Astrocyte (in vitro differentiated cells and primary cell): Measurements from ENCODE around the gene HPS3. TPM values are rescaled to one million over a fixed set of nuclear protein-coding genes. Genes with fewer than 3 reads are reported as not detected.

Source experiments
- DNase-seq: peaks from one replicate; pipeline ENCODE4 v3.0.0-alpha.2; 2010; ENCODE audit warnings: low read depth
- FAIRE-seq: peaks from 2 replicates; lab custom pipeline; 2011; peaks lifted over from hg19 to GRCh38; lab: Jason Lieb, UNC
- H2AFZ ChIP-seq: 2 replicates; pipeline ENCODE4 v1.6.0; 2012; ENCODE audit warnings: low read depth, low read length, inconsistent platforms
- H3K27ac ChIP-seq: 2 replicates; pipeline ENCODE4 v1.5.1; 2011; ENCODE audit warnings: low read depth, low read length, inconsistent platforms
- H3K27me3 ChIP-seq: 2 replicates; pipeline ENCODE4 v1.6.0; 2011; ENCODE audit warnings: low read length, inconsistent platforms; ENCODE audit not compliant: insufficient read depth
- H3K36me3 ChIP-seq: 2 replicates; pipeline ENCODE4 v1.5.1; 2011; ENCODE audit warnings: low read length, inconsistent platforms; ENCODE audit not compliant: insufficient read depth
- H3K4me1 ChIP-seq: 2 replicates; pipeline ENCODE4 v1.5.1; 2011; ENCODE audit warnings: low read length, inconsistent platforms; ENCODE audit not compliant: insufficient read depth
- H3K4me2 ChIP-seq: 2 replicates; pipeline ENCODE4 v1.6.0; 2012; ENCODE audit warnings: low read length, inconsistent platforms
- H3K4me3 ChIP-seq: 2 replicates; pipeline ENCODE4 v1.5.1; 2011; ENCODE audit warnings: low read depth, mild to moderate bottlenecking, low read length, inconsistent platforms; ENCODE audit not compliant: insufficient read depth
- H3K79me2 ChIP-seq: 2 replicates; pipeline ENCODE4 v1.6.0; 2012; ENCODE audit warnings: mild to moderate bottlenecking, low read length, inconsistent platforms; ENCODE audit not compliant: insufficient read depth
- H3K9ac ChIP-seq: 2 replicates; pipeline ENCODE4 v1.6.0; 2012; ENCODE audit warnings: mild to moderate bottlenecking, low read length, inconsistent platforms
- H3K9me3 ChIP-seq: 2 replicates; pipeline ENCODE4 v1.5.1; 2012; ENCODE audit warnings: low read depth, mild to moderate bottlenecking, low read length, inconsistent platforms; ENCODE audit not compliant: insufficient read depth
- H4K20me1 ChIP-seq: 2 replicates; pipeline ENCODE4 v1.6.0; 2012; ENCODE audit warnings: low read length, inconsistent platforms; ENCODE audit not compliant: insufficient read depth
- H3K27ac Mint-ChIP-seq: one replicate; pipeline ENCODE4 v1.8.0; 2021; ENCODE audit warnings: mild to moderate bottlenecking, mixed read lengths; ENCODE audit not compliant: unreplicated experiment
- H3K27me3 Mint-ChIP-seq: one replicate; pipeline ENCODE4 v1.8.0; 2021; ENCODE audit warnings: low read depth, mixed read lengths; ENCODE audit not compliant: unreplicated experiment
- H3K36me3 Mint-ChIP-seq: one replicate; pipeline ENCODE4 v1.8.0; 2021; ENCODE audit warnings: low read depth, mixed read lengths; ENCODE audit not compliant: unreplicated experiment
- H3K4me1 Mint-ChIP-seq: one replicate; pipeline ENCODE4 v1.8.0; 2021; ENCODE audit warnings: low read depth, mixed read lengths; ENCODE audit not compliant: unreplicated experiment
- H3K4me3 Mint-ChIP-seq: one replicate; pipeline ENCODE4 v1.8.0; 2021; ENCODE audit warnings: mild to moderate bottlenecking, moderate library complexity, mixed read lengths; ENCODE audit not compliant: unreplicated experiment
- H3K9me3 Mint-ChIP-seq: one replicate; pipeline ENCODE4 v1.8.0; 2021; ENCODE audit warnings: mild to moderate bottlenecking, mixed read lengths; ENCODE audit not compliant: unreplicated experiment
- CTCF ChIP-seq: IDR thresholded peaks from 2 replicates; pipeline ENCODE4 v1.5.1; 2011; ENCODE audit warnings: low read depth, mild to moderate bottlenecking, inconsistent platforms, low read length, moderate library complexity; ENCODE audit not compliant: insufficient read depth
- EZH2 ChIP-seq: IDR thresholded peaks from 2 replicates; pipeline ENCODE4 v1.6.1; 2012; ENCODE audit warnings: mild to moderate bottlenecking, low read length, inconsistent platforms; ENCODE audit not compliant: insufficient read depth
- total RNA-seq: library from RNA; stranded (reverse); gene quantifications from 2 replicates; pipeline ENCODE4 v1.2.1, GENCODE V29; 2021

Gene HPS3
- total RNA-seq, 1 donor from 2014 or later, result 10.9 TPM

DNA sequence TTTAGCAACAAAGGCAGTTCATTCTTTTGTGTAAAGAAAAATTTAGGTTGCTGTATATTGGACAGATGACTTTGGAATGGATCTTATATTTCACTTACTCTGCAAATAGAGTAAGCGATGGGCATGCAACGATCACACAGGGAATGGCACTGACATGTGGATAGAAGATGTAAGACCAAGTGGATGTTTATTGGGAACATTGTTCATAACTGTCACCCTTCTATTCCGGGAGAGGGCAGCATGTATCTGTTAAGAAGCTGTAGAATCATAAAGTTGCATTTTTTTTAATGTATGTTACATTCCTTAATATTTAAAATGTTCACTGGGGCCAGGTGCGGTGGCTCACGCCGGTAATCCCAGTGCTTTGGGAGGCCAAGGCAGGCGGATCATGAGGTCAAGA is 41.2 kb downstream of the HPS3 start:
- H3K27ac Mint-ChIP-seq, result no peak overlapping the region
- Histone ChIP-seq H3K9ac (no peak overlapping the region), H3K4me2 (no peak overlapping the region), H2AFZ (no peak overlapping the region), H3K4me1 (no peaks in the 10 kb centered on the region), H3K36me3 (peaks cover 13% of the 10 kb centered on the region), H4K20me1 (no peaks in the 10 kb centered on the region), H3K79me2 (no peaks in the 10 kb centered on the region), H3K4me3 (no peak overlapping the region), H3K27ac (no peak overlapping the region), H3K27me3 (no peaks in the 10 kb centered on the region), H3K9me3 (no peaks in the 10 kb centered on the region)
- H3K4me1 Mint-ChIP-seq, result peaks cover 5% of the 10 kb centered on the region
- no peaks in the 10 kb centered on the region for H3K27me3 Mint-ChIP-seq
- DNase-seq, result no peak
- peaks cover 4% of the 10 kb centered on the region for H3K36me3 Mint-ChIP-seq
- no peak for FAIRE-seq
- no peak for TF ChIP-seq CTCF
- TF ChIP-seq EZH2, result no peak
- H3K9me3 Mint-ChIP-seq, result no peaks in the 10 kb centered on the region
- H3K4me3 Mint-ChIP-seq, result no peak overlapping the region

DNA sequence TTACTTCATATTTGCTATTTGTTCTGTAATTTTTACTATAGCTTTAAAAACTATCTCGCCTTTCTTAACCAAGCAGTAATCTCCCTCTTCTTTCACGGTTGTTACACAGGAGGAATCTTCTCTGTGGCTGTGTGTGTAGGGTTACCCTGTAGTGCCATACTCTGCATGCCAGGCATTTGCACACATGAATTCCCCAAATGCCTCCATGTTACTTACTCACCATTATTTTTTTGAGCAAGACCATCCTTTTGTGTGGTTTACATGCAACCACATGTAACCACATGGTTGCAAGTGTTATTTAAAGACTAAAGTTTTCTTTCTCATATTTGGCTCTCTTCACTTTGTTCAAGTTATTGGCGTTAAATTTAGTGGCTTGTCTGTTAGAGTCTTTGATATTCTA is 45.5 kb downstream of the HPS3 start:
- Mint-ChIP-seq H3K27me3 (no peaks in the 10 kb centered on the region), H3K27ac (no peak overlapping the region), H3K4me3 (no peak overlapping the region), H3K4me1 (peaks cover 9% of the 10 kb centered on the region), H3K9me3 (peaks cover 3% of the 10 kb centered on the region), H3K36me3 (peaks cover 2% of the 10 kb centered on the region)
- Histone ChIP-seq H3K79me2 (no peaks in the 10 kb centered on the region), H3K9me3 (no peaks in the 10 kb centered on the region), H3K4me2 (no peak overlapping the region), H3K4me1 (peaks cover 15% of the 10 kb centered on the region), H3K27me3 (no peaks in the 10 kb centered on the region), H3K4me3 (no peak overlapping the region), H3K9ac (no peak overlapping the region), H3K36me3 (peaks cover 7% of the 10 kb centered on the region), H2AFZ (no peak overlapping the region), H3K27ac (no peak overlapping the region), H4K20me1 (no peaks in the 10 kb centered on the region)
- TF ChIP-seq CTCF (no peak), EZH2 (no peak)
- FAIRE-seq (no peak), DNase-seq (peak; percentile 77)

- H3K4me3 ChIP-seq, result no peak overlapping the region
- H3K79me2 ChIP-seq, result no peaks in the 10 kb centered on the region
- Mint-ChIP-seq H3K27me3 (no peaks in the 10 kb centered on the region), H3K9me3 (peaks cover 3% of the 10 kb centered on the region), H3K4me1 (peaks cover 9% of the 10 kb centered on the region), H3K4me3 (no peak overlapping the region), H3K27ac (no peak overlapping the region), H3K36me3 (peaks cover 2% of the 10 kb centered on the region)
- TF ChIP-seq EZH2 (no peak), CTCF (no peak)
- no peak overlapping the region for H3K27ac ChIP-seq
- peaks cover 22% of the 10 kb centered on the region for H3K4me1 ChIP-seq
- FAIRE-seq (no peak), DNase-seq (no peak)
- no peak overlapping the region for H3K9ac ChIP-seq
- H2AFZ ChIP-seq, result no peak overlapping the region
- no peaks in the 10 kb centered on the region for H3K27me3 ChIP-seq
- no peak overlapping the region for H3K4me2 ChIP-seq
- no peaks in the 10 kb centered on the region for H3K9me3 ChIP-seq
- H4K20me1 ChIP-seq, result no peaks in the 10 kb centered on the region
- H3K36me3 ChIP-seq, result no peaks in the 10 kb centered on the region
Observed at GRCh38 chr3:149177122-149177521, 47.7 kb downstream of the HPS3 start.
